Measurements from ENCODE around the gene INTS6L. TPM values are rescaled to one million over a fixed set of nuclear protein-coding genes. Genes with fewer than 3 reads are reported as not detected.
"Not testable (repeated sequence)": the region's sequence is repeated elsewhere in the genome, so short reads cannot be mapped to it uniquely, and the experiment has no call there.

Gene INTS6L
- total RNA-seq, 1 donor from 2014 or later: 3.2 TPM

GRCh38 chrX:135585153-135585552 lies 64.7 kb downstream of the INTS6L start:
- intact Hi-C loops (cut with micrococcal nuclease): no loop called here
- no peak for DNase-seq

GRCh38 chrX:135591871-135592270 lies 71.4 kb downstream of the INTS6L start:
- ATAC-seq (no peak), DNase-seq (no peak)
- intact Hi-C loops (cut with micrococcal nuclease): no loop called here

More at GRCh38 chrX:135585153-135585552, 64.7 kb downstream of the INTS6L start:
- ATAC-seq: no peak

- ATAC-seq; intact Hi-C loops (cut with micrococcal nuclease); DNase-seq: not testable (repeated sequence)
Measured at GRCh38 chrX:135594049-135594448, 73.6 kb downstream of the INTS6L start.

- intact Hi-C loops (cut with micrococcal nuclease); DNase-seq; ATAC-seq: not testable (repeated sequence)
Measured at GRCh38 chrX:135594453-135594852, 74.0 kb downstream of the INTS6L start.

GRCh38 chrX:135595543-135595942 lies 75.1 kb downstream of the INTS6L start:
- intact Hi-C loops (cut with micrococcal nuclease): no loop called here
- ATAC-seq (no peak), DNase-seq (no peak)

GRCh38 chrX:135596495-135596894 lies 76.0 kb downstream of the INTS6L start:
- intact Hi-C loops (cut with micrococcal nuclease): no loop called here
- ATAC-seq (peak; percentile 44), DNase-seq (peak; percentile 33)

- DNase-seq (no peak), ATAC-seq (no peak)
- intact Hi-C loops (cut with micrococcal nuclease): no loop called here
Measured at GRCh38 chrX:135605906-135606305, 85.4 kb downstream of the INTS6L start.

- ATAC-seq; intact Hi-C loops (cut with micrococcal nuclease); DNase-seq: not testable (repeated sequence)
Measured at GRCh38 chrX:135624408-135625204, 104.1 kb downstream of the INTS6L start.

- DNase-seq (no peak), ATAC-seq (no peak)
- intact Hi-C loops (cut with micrococcal nuclease): no loop called here
Measured at GRCh38 chrX:135625995-135626394, 105.5 kb downstream of the INTS6L start.

GRCh38 chrX:135629342-135629741 lies 108.9 kb downstream of the INTS6L start:
- intact Hi-C loops (cut with micrococcal nuclease): no loop called here
- ATAC-seq (no peak), DNase-seq (no peak)

Other genes with a start within 250 kb of the INTS6L start
- not detected for gene ETDC, start 211.2 kb upstream of the INTS6L start, total RNA-seq
- 6.9 TPM for gene ZNF75D, start 176.6 kb upstream of the INTS6L start, total RNA-seq
- gene ZNF449, start 175.9 kb upstream of the INTS6L start, total RNA-seq: 5.5 TPM
- 2.3 TPM for gene SMIM10L2A, start 98.7 kb upstream of the INTS6L start, total RNA-seq
- not detected for gene CT45A1, start 193.0 kb downstream of the INTS6L start, total RNA-seq
- gene CT45A3, start 247.5 kb downstream of the INTS6L start, total RNA-seq: not detected

Data from left ventricle myocardium superior (tissue), 1 donor.